ENCODE results near the gene SPTBN1.

- TF ChIP-seq REST (IDR thresholded peaks at IDR 0.05) = no peak
- no peak for TF ChIP-seq POLR2AphosphoS2 (conservative IDR thresholded peaks at IDR 0.05; ENCODE audit: low read length)
- TF ChIP-seq CTCF (IDR thresholded peaks at IDR 0.05) = no peak
- TF ChIP-seq POLR2A (IDR thresholded peaks at IDR 0.05; ENCODE audit: low read length) = no peak
- TF ChIP-seq PBX3 (IDR thresholded peaks at IDR 0.05) = no peak
Measured at GRCh38 chr2:54535599-54536195, 79.6 kb downstream of the SPTBN1 start.
